Astrocyte (in vitro differentiated cells and primary cell): Measurements from ENCODE around the gene VWF. TPM values are rescaled to one million over a fixed set of nuclear protein-coding genes. Genes with fewer than 3 reads are reported as not detected.

ENCODE experiments used
- DNase-seq: peaks from one replicate; pipeline ENCODE4 v3.0.0-alpha.2; 2010; ENCODE audit warnings: low read depth
- FAIRE-seq: peaks from 2 replicates; lab custom pipeline; 2011; peaks lifted over from hg19 to GRCh38; lab: Jason Lieb, UNC
- H2AFZ ChIP-seq: 2 replicates; pipeline ENCODE4 v1.6.0; 2012; ENCODE audit warnings: low read depth, low read length, inconsistent platforms
- H3K27ac ChIP-seq: 2 replicates; pipeline ENCODE4 v1.5.1; 2011; ENCODE audit warnings: low read depth, low read length, inconsistent platforms
- H3K27me3 ChIP-seq: 2 replicates; pipeline ENCODE4 v1.6.0; 2011; ENCODE audit warnings: low read length, inconsistent platforms; ENCODE audit not compliant: insufficient read depth
- H3K36me3 ChIP-seq: 2 replicates; pipeline ENCODE4 v1.5.1; 2011; ENCODE audit warnings: low read length, inconsistent platforms; ENCODE audit not compliant: insufficient read depth
- H3K4me1 ChIP-seq: 2 replicates; pipeline ENCODE4 v1.5.1; 2011; ENCODE audit warnings: low read length, inconsistent platforms; ENCODE audit not compliant: insufficient read depth
- H3K4me2 ChIP-seq: 2 replicates; pipeline ENCODE4 v1.6.0; 2012; ENCODE audit warnings: low read length, inconsistent platforms
- H3K4me3 ChIP-seq: 2 replicates; pipeline ENCODE4 v1.5.1; 2011; ENCODE audit warnings: low read depth, mild to moderate bottlenecking, low read length, inconsistent platforms; ENCODE audit not compliant: insufficient read depth
- H3K79me2 ChIP-seq: 2 replicates; pipeline ENCODE4 v1.6.0; 2012; ENCODE audit warnings: mild to moderate bottlenecking, low read length, inconsistent platforms; ENCODE audit not compliant: insufficient read depth
- H3K9ac ChIP-seq: 2 replicates; pipeline ENCODE4 v1.6.0; 2012; ENCODE audit warnings: mild to moderate bottlenecking, low read length, inconsistent platforms
- H3K9me3 ChIP-seq: 2 replicates; pipeline ENCODE4 v1.5.1; 2012; ENCODE audit warnings: low read depth, mild to moderate bottlenecking, low read length, inconsistent platforms; ENCODE audit not compliant: insufficient read depth
- H4K20me1 ChIP-seq: 2 replicates; pipeline ENCODE4 v1.6.0; 2012; ENCODE audit warnings: low read length, inconsistent platforms; ENCODE audit not compliant: insufficient read depth
- H3K27ac Mint-ChIP-seq: one replicate; pipeline ENCODE4 v1.8.0; 2021; ENCODE audit warnings: mild to moderate bottlenecking, mixed read lengths; ENCODE audit not compliant: unreplicated experiment
- H3K27me3 Mint-ChIP-seq: one replicate; pipeline ENCODE4 v1.8.0; 2021; ENCODE audit warnings: low read depth, mixed read lengths; ENCODE audit not compliant: unreplicated experiment
- H3K36me3 Mint-ChIP-seq: one replicate; pipeline ENCODE4 v1.8.0; 2021; ENCODE audit warnings: low read depth, mixed read lengths; ENCODE audit not compliant: unreplicated experiment
- H3K4me1 Mint-ChIP-seq: one replicate; pipeline ENCODE4 v1.8.0; 2021; ENCODE audit warnings: low read depth, mixed read lengths; ENCODE audit not compliant: unreplicated experiment
- H3K4me3 Mint-ChIP-seq: one replicate; pipeline ENCODE4 v1.8.0; 2021; ENCODE audit warnings: mild to moderate bottlenecking, moderate library complexity, mixed read lengths; ENCODE audit not compliant: unreplicated experiment
- H3K9me3 Mint-ChIP-seq: one replicate; pipeline ENCODE4 v1.8.0; 2021; ENCODE audit warnings: mild to moderate bottlenecking, mixed read lengths; ENCODE audit not compliant: unreplicated experiment
- EZH2 ChIP-seq: IDR thresholded peaks from 2 replicates; pipeline ENCODE4 v1.6.1; 2012; ENCODE audit warnings: mild to moderate bottlenecking, low read length, inconsistent platforms; ENCODE audit not compliant: insufficient read depth
- total RNA-seq: library from RNA; stranded (reverse); gene quantifications from 2 replicates; pipeline ENCODE4 v1.2.1, GENCODE V29; 2021
- TF ChIP-seq, protein P1 (sequence below): IDR thresholded peaks from 2 replicates; pipeline ENCODE4 v1.5.1; 2011; ENCODE audit warnings: low read depth, mild to moderate bottlenecking, inconsistent platforms, low read length, moderate library complexity; ENCODE audit not compliant: insufficient read depth

The VWF gene
- total RNA-seq, 1 donor from 2014 or later, result 0.23 TPM

DNA sequence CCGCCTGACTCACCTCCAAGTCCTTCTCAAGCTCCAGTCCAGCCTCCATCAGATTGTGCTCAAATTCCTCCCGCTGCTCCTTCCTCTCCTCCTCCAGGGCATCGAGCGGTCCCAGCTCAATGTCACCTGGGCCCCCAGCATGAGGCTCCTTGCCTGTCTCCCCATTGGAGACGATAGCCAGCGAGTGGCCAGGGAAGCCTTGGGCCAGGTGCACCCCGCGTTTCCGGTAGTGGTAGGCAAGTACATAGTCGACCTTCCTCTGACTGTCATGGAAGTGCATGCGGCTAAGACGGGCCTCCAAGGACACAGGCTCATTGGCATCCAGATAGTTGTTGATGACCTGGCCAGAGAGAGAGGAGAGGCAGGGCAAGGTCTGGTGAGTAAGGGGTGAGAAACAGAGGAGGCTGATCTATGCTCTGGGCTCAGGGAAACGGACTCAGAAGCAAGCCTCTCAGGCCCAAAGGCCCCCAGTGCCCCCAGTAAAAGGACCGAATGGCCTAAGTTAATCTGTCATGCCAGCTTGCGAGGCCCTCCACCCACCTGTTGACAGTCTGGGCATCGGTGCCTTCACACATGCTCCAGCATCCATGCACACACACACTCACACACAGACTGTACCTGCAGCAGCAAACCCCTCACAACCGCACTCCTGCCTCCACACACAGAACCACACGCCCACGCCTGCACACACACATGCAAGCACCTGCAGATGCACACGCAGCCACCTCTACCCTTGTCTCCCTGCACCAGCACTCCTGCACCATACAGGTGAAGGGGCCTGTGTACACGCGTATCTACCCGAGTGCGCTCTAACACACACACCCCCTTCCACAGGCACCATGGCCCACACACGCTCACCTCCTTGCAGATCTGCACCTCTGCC is 203.2 kb downstream of the VWF start:
- Histone ChIP-seq H4K20me1 (no peaks in the 10 kb centered on the region), H3K4me2 (no peak overlapping the region), H2AFZ (no peak overlapping the region), H3K4me3 (no peak overlapping the region), H3K27me3 (no peaks in the 10 kb centered on the region), H3K27ac (no peak overlapping the region), H3K4me1 (no peaks in the 10 kb centered on the region), H3K9me3 (no peaks in the 10 kb centered on the region), H3K36me3 (no peaks in the 10 kb centered on the region), H3K9ac (no peak overlapping the region), H3K79me2 (no peaks in the 10 kb centered on the region)
- H3K4me3 Mint-ChIP-seq, result no peak overlapping the region
- H3K27me3 Mint-ChIP-seq, result peaks cover 29% of the 10 kb centered on the region
- FAIRE-seq, result no peak
- DNase-seq, result no peak
- peaks cover 3% of the 10 kb centered on the region for H3K9me3 Mint-ChIP-seq
- H3K27ac Mint-ChIP-seq, result no peak overlapping the region
- peaks cover 2% of the 10 kb centered on the region for H3K36me3 Mint-ChIP-seq
- TF ChIP-seq, protein P1, sequence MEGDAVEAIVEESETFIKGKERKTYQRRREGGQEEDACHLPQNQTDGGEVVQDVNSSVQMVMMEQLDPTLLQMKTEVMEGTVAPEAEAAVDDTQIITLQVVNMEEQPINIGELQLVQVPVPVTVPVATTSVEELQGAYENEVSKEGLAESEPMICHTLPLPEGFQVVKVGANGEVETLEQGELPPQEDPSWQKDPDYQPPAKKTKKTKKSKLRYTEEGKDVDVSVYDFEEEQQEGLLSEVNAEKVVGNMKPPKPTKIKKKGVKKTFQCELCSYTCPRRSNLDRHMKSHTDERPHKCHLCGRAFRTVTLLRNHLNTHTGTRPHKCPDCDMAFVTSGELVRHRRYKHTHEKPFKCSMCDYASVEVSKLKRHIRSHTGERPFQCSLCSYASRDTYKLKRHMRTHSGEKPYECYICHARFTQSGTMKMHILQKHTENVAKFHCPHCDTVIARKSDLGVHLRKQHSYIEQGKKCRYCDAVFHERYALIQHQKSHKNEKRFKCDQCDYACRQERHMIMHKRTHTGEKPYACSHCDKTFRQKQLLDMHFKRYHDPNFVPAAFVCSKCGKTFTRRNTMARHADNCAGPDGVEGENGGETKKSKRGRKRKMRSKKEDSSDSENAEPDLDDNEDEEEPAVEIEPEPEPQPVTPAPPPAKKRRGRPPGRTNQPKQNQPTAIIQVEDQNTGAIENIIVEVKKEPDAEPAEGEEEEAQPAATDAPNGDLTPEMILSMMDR, result no peak
- TF ChIP-seq EZH2, result no peak
- no peaks in the 10 kb centered on the region for H3K4me1 Mint-ChIP-seq

DNA sequence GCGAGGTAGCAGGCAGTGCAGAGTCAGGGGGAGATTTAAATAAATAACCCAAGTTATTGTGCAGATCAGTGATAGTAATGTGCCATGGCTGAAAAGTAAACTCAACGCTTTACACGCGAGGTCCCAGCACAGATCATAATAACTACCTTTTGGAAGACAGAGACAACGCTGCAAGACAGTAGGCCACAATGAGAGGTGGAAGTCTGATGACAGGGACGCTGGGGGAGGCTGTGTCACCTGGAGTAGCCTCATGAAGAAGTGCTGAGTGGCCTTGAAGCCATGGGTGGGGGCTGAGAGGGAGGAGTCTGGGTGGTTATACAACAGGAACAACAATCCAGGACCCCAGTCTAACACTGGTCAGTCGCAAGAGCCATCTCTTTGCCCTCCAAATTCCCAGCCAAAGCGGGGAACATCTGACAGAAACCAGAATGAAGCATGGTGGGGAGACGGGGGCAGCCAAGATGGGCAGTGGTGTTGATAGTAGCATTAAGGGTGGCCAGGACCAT is 207.6 kb downstream of the VWF start:
- Mint-ChIP-seq H3K27me3 (peaks cover 37% of the 10 kb centered on the region), H3K36me3 (peaks cover 2% of the 10 kb centered on the region), H3K4me3 (no peak overlapping the region), H3K27ac (no peak overlapping the region), H3K4me1 (peaks cover 6% of the 10 kb centered on the region), H3K9me3 (no peaks in the 10 kb centered on the region)
- no peak overlapping the region for H2AFZ ChIP-seq
- H3K4me2 ChIP-seq, result no peak overlapping the region
- H4K20me1 ChIP-seq, result no peaks in the 10 kb centered on the region
- H3K4me1 ChIP-seq, result no peaks in the 10 kb centered on the region
- no peaks in the 10 kb centered on the region for H3K27me3 ChIP-seq
- H3K4me3 ChIP-seq, result no peak overlapping the region
- no peaks in the 10 kb centered on the region for H3K79me2 ChIP-seq
- TF ChIP-seq EZH2, result no peak
- TF ChIP-seq, protein P1, result no peak
- FAIRE-seq (no peak), DNase-seq (no peak)
- no peaks in the 10 kb centered on the region for H3K36me3 ChIP-seq
- no peaks in the 10 kb centered on the region for H3K9me3 ChIP-seq
- no peak overlapping the region for H3K9ac ChIP-seq
- H3K27ac ChIP-seq, result no peak overlapping the region

DNA sequence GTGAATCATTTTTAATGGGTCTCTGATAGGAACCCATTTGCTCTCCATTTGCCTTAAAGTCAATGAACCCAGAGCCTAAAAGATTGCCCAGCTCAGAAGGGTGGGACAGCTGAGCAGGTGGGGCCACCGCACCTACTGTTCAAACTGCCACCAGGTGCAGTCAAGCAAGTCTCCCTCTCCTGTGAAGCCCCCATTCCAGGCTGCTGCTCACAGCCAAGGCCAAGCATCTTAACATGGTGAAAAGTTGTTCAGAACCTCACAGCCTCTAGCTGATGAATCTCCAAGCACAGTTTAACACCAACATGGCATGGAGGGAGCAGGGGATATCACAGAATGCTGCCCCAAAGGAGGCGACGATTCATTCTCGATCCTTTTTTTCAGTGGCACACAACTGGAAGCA is 209.0 kb downstream of the VWF start:
- H3K4me1 Mint-ChIP-seq, result peaks cover 6% of the 10 kb centered on the region
- H3K36me3 ChIP-seq, result no peaks in the 10 kb centered on the region
- H4K20me1 ChIP-seq, result no peaks in the 10 kb centered on the region
- no peak overlapping the region for H3K4me2 ChIP-seq
- no peaks in the 10 kb centered on the region for H3K9me3 Mint-ChIP-seq
- no peak overlapping the region for H3K27ac ChIP-seq
- no peaks in the 10 kb centered on the region for H3K9me3 ChIP-seq
- TF ChIP-seq EZH2, result no peak
- TF ChIP-seq, protein P1, result no peak
- H3K79me2 ChIP-seq, result no peaks in the 10 kb centered on the region
- no peak overlapping the region for H2AFZ ChIP-seq
- no peaks in the 10 kb centered on the region for H3K27me3 ChIP-seq
- no peak for DNase-seq
- H3K4me3 ChIP-seq, result no peak overlapping the region
- peaks cover 2% of the 10 kb centered on the region for H3K36me3 Mint-ChIP-seq
- H3K27ac Mint-ChIP-seq, result no peak overlapping the region
- no peaks in the 10 kb centered on the region for H3K4me1 ChIP-seq
- H3K9ac ChIP-seq, result no peak overlapping the region
- peaks cover 45% of the 10 kb centered on the region for H3K27me3 Mint-ChIP-seq
- no peak for FAIRE-seq
- no peak overlapping the region for H3K4me3 Mint-ChIP-seq
